HCT116 (cell line): ENCODE data around the gene GPRIN2. TPM values are rescaled to one million over a fixed set of nuclear protein-coding genes. Genes with fewer than 3 reads are reported as not detected.

Experiments used
- ATAC-seq: fragments of 200-7000 bp; cut with Tn5 transposase; 2 replicates; pipeline ENCODE4 v1.9.1; 2020; ENCODE audit warnings: mild to moderate bottlenecking, moderate library complexity
- BruUV-seq: library from RNA; stranded (reverse); fragments of 400-500 nt; replicated peaks from 2 replicates; lab custom pipeline; 2021; lab: Mats Ljungman, UMichigan
- CTCF ChIA-PET: fragments of 300-600 bp; sonication (Branson Sonifier 250); formaldehyde crosslinking; loops from one replicate; lab custom pipeline; 2021; ENCODE audit warnings: antibody characterized with exemption; lab: Charles Lee
- POLR2A ChIA-PET: fragments of 300-600, 350-600 bp; sonication (Branson Sonifier 250); formaldehyde crosslinking; loops from one replicate; lab custom pipeline; 2021; ENCODE audit warnings: antibody characterized with exemption; lab: Charles Lee
- RAD21 ChIA-PET, 2 experiments: fragments of 300-600 bp; sonication (Branson Sonifier 250); formaldehyde crosslinking; loops; one replicate each; lab custom pipeline; 2023; ENCODE audit warnings: low total read pairs in 2 of 2; ENCODE audit not compliant: uncharacterized antibody in 2 of 2, unreplicated experiment in 2 of 2, low non-redundant PET in 1 of 2; lab: Charles Lee
- DNase-seq: peaks from one replicate; pipeline ENCODE4 v3.0.0-alpha.2; 2010; ENCODE audit warnings: low read depth, low spot score
- H2AFZ ChIP-seq: fragments of 200-600 bp; shearing (Covaris generic), sonication (generic); 2 replicates; pipeline ENCODE4 v1.6.1; 2017; ENCODE audit warnings: low read depth, mixed run types, mixed read lengths, antibody characterized with exemption, low read length; ENCODE audit not compliant: poor library complexity, severe bottlenecking
- H3K27ac ChIP-seq: 2 replicates; pipeline ENCODE4 v1.5.1; 2012; ENCODE audit warnings: low read depth, low read length
- H3K27me3 ChIP-seq: fragments of 200-600 bp; sonication (generic); 2 replicates; pipeline ENCODE4 v1.6.1; 2016; ENCODE audit warnings: mixed run types, low read length, mixed read lengths; ENCODE audit not compliant: insufficient read depth
- H3K36me3 ChIP-seq, 2 experiments: fragments of 200-500 bp in 1 of 2; fragments of 200-600 bp in 1 of 2; sonication (Bioruptor generic) in 1 of 2; sonication (generic) in 1 of 2; 2 replicates each; pipeline versions ENCODE4 v1.5.1 to v1.6.1; 2014 to 2016; ENCODE audit warnings: low read length in 2 of 2, inconsistent platforms in 1 of 2, mixed read lengths in 1 of 2, mixed run types in 1 of 2; ENCODE audit not compliant: insufficient read depth in 2 of 2, control insufficient read depth in 1 of 2
- H3K4me1 ChIP-seq, 2 experiments: fragments of 200-600 bp in 1 of 2; sonication (generic) in 1 of 2; 2 replicates each; pipeline versions ENCODE4 v1.5.1 to v1.6.1; 2012 to 2017; ENCODE audit warnings: low read length in 2 of 2, inconsistent platforms in 1 of 2, mild to moderate bottlenecking in 1 of 2, mixed read lengths in 1 of 2, mixed run types in 1 of 2, moderate library complexity in 1 of 2; ENCODE audit not compliant: insufficient read depth in 2 of 2, control insufficient read depth in 1 of 2
- H3K4me2 ChIP-seq: fragments of 200-600 bp; sonication (generic); 2 replicates; pipeline ENCODE4 v1.6.1; 2017; ENCODE audit warnings: mixed run types, low read length, mixed read lengths
- H3K4me3 ChIP-seq, 2 experiments: fragments of 200-600 bp in 1 of 2; sonication (generic) in 1 of 2; replicated peaks in 1 of 2; 2 replicates each; pipeline ENCODE4 v1.5.1; 2011 to 2016; ENCODE audit warnings: low read length in 2 of 2, control low read depth in 1 of 2, low read depth in 1 of 2, mild to moderate bottlenecking in 1 of 2, mixed read lengths in 1 of 2, mixed run types in 1 of 2
- H3K79me2 ChIP-seq: fragments of 200-600 bp; sonication (generic); 2 replicates; pipeline ENCODE4 v1.6.1; 2017; ENCODE audit warnings: mild to moderate bottlenecking, mixed run types, low read length, moderate library complexity, mixed read lengths; ENCODE audit not compliant: insufficient read depth
- H3K9ac ChIP-seq: fragments of 200-600 bp; sonication (generic); 2 replicates; pipeline ENCODE4 v1.6.1; 2016; ENCODE audit warnings: low read length, mixed read lengths
- H3K9me2 ChIP-seq: fragments of 200-600 bp; sonication (generic), shearing (Covaris generic); 2 replicates; pipeline ENCODE4 v1.6.1; 2017; ENCODE audit warnings: mixed run types, mild to moderate bottlenecking, moderate library complexity; ENCODE audit not compliant: insufficient read depth
- H3K9me3 ChIP-seq, 2 experiments: fragments of 200-500 bp in 1 of 2; fragments of 200-600 bp in 1 of 2; sonication (Bioruptor generic) in 1 of 2; sonication (generic) in 1 of 2; 2 replicates each; pipeline ENCODE4 v1.6.1; 2014 to 2017; ENCODE audit warnings: low read length in 2 of 2, mixed read lengths in 2 of 2, inconsistent platforms in 1 of 2, low read depth in 1 of 2, mild to moderate bottlenecking in 1 of 2, mixed run types in 1 of 2, moderate library complexity in 1 of 2; ENCODE audit not compliant: control insufficient read depth in 1 of 2, insufficient read depth in 1 of 2
- H4K20me1 ChIP-seq: fragments of 200-600 bp; sonication (generic), shearing (Covaris generic); 2 replicates; pipeline ENCODE4 v1.6.1; 2017; ENCODE audit warnings: mixed run types, mild to moderate bottlenecking, moderate library complexity; ENCODE audit not compliant: insufficient read depth
- CBX3 ChIP-seq: IDR thresholded peaks from 2 replicates; pipeline ENCODE4 v1.6.1; 2012; ENCODE audit warnings: low read depth
- EGR1 ChIP-seq: IDR thresholded peaks from 2 replicates; pipeline ENCODE4 v1.6.1; 2012; ENCODE audit warnings: low read depth
- ELF1 ChIP-seq: IDR thresholded peaks from 2 replicates; pipeline ENCODE4 v1.6.1; 2012; ENCODE audit warnings: low read depth, borderline replicate concordance
- EZH2 ChIP-seq: fragments of 200-600 bp; sonication (generic); IDR thresholded peaks from 2 replicates; pipeline ENCODE4 v1.6.1; 2017; ENCODE audit warnings: antibody characterized with exemption, mixed run types
- POLR2A ChIP-seq: IDR thresholded peaks from 2 replicates; pipeline ENCODE4 v1.7.0; 2011; ENCODE audit warnings: borderline replicate concordance; ENCODE audit not compliant: insufficient read depth, insufficient read length; ENCODE audit errors: extremely low read depth
- SP1 ChIP-seq: IDR thresholded peaks from 2 replicates; pipeline ENCODE4 v1.6.1; 2012; ENCODE audit warnings: low read depth
- intact Hi-C: fragments of 100-400 bp; cut with micrococcal nuclease; formaldehyde crosslinking; loops from 2 replicates; pipeline ENCODE4 v1.10.0; 2022
- total RNA-seq: library from RNA; stranded (reverse); gene quantifications from one replicate; pipeline ENCODE4 v1.2.1, GENCODE V29; 2021; ENCODE audit not compliant: unreplicated experiment
- TF ChIP-seq, protein P1 (sequence below), 3 experiments: fragments of 200-600 bp in 1 of 3; sonication (generic) in 1 of 3; IDR thresholded peaks in 2 of 3; conservative IDR thresholded peaks in 1 of 3; 2 replicates each; pipeline ENCODE4 v1.5.1; 2012 to 2017; ENCODE audit warnings: low read depth in 2 of 3, low read length in 2 of 3, antibody characterized with exemption in 1 of 3, borderline replicate concordance in 1 of 3, control low read depth in 1 of 3, mild to moderate bottlenecking in 1 of 3, mixed read lengths in 1 of 3, mixed run types in 1 of 3, moderate library complexity in 1 of 3; ENCODE audit not compliant: insufficient read depth in 1 of 3
- TF ChIP-seq, protein P2 (sequence below): IDR thresholded peaks from 2 replicates; pipeline ENCODE4 v1.6.1; 2012

GPRIN2 gene
- total RNA-seq, 1 experiment from 2014 or later, result 1.7 TPM

DNA sequence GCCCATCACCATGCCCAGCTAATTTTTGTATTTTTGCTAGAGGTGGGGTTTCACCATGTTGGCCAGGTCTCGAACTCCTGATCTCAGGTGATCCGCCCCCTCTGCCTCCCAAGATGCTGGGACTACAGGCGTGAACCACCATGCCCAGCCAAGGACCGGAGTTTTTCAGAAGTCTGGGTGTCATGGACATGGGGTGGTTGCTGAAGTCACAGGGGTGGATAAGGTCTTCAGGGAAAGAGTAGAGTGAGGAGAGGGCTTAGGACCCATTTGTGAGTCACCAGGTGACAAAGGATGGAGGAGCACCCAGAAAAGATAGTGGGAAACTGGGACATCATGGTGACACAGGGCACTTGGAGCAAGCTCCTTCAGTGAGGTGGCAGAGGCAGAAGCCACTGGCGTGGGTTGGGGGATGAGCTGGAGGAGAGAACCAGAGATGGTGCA lies 2.8 kb upstream of the GPRIN2 start:
- no peak for ATAC-seq
- RAD21 ChIA-PET, result no interaction called here
- no peak overlapping the region for H3K4me2 ChIP-seq

More for the DNA sequence above, 2.8 kb upstream of the GPRIN2 start:
- Histone ChIP-seq H3K4me3 (no peak overlapping the region), H3K27me3 (peaks cover 5% of the 10 kb centered on the region; the same call in 1 of the 2 replicates), H3K9ac (no peak overlapping the region), H2AFZ (no peak overlapping the region), H4K20me1 (no peaks in the 10 kb centered on the region), H3K36me3 (no peaks in the 10 kb centered on the region), H3K9me3 (no peaks in the 10 kb centered on the region), H3K9me2 (no peaks in the 10 kb centered on the region), H3K4me1 (peaks cover 0 to 9% of the 10 kb centered on the region in 2 experiments; a peak in 1 of 4 replicates), H3K27ac (no peak overlapping the region), H3K79me2 (no peaks in the 10 kb centered on the region)
- no peak for DNase-seq
- BruUV-seq, result no TSS peak
- ChIA-PET CTCF (no interaction called here), POLR2A (no interaction called here)
- intact Hi-C loops, result no loop called here
- TF ChIP-seq CBX3, result no peak
- TF ChIP-seq, protein P1, sequence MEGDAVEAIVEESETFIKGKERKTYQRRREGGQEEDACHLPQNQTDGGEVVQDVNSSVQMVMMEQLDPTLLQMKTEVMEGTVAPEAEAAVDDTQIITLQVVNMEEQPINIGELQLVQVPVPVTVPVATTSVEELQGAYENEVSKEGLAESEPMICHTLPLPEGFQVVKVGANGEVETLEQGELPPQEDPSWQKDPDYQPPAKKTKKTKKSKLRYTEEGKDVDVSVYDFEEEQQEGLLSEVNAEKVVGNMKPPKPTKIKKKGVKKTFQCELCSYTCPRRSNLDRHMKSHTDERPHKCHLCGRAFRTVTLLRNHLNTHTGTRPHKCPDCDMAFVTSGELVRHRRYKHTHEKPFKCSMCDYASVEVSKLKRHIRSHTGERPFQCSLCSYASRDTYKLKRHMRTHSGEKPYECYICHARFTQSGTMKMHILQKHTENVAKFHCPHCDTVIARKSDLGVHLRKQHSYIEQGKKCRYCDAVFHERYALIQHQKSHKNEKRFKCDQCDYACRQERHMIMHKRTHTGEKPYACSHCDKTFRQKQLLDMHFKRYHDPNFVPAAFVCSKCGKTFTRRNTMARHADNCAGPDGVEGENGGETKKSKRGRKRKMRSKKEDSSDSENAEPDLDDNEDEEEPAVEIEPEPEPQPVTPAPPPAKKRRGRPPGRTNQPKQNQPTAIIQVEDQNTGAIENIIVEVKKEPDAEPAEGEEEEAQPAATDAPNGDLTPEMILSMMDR (IDR thresholded peaks at IDR 0.05 in 2 of 3, conservative IDR thresholded peaks at IDR 0.05 in 1 of 3; ENCODE audit: borderline replicate concordance in 1 of 3, insufficient read depth in 1 of 3, low read depth in 2 of 3, low read length in 2 of 3), result no peak
- TF ChIP-seq ELF1, result no peak
- TF ChIP-seq SP1, result no peak
- no peak for TF ChIP-seq EGR1
- TF ChIP-seq POLR2A, result no peak
- TF ChIP-seq, protein P2, sequence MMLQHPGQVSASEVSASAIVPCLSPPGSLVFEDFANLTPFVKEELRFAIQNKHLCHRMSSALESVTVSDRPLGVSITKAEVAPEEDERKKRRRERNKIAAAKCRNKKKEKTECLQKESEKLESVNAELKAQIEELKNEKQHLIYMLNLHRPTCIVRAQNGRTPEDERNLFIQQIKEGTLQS, result no peak
- TF ChIP-seq EZH2, result no peak
